GM23338 (cell line): ENCODE measurements around the gene GPR37L1. TPM values are rescaled to one million over a fixed set of nuclear protein-coding genes. Genes with fewer than 3 reads are reported as not detected.

Experiments
- ATAC-seq: fragments of 200-7000 bp; cut with Tn5 transposase; 3 replicates; pipeline ENCODE4 v1.9.1; 2020
- DNase-seq: peaks from one replicate; pipeline ENCODE4 v3.0.0-alpha.2; 2015; ENCODE audit warnings: low spot score
- H2AFZ ChIP-seq: fragments of 200-600 bp; sonication (generic); 2 replicates; pipeline ENCODE4 v1.8.0; 2016; ENCODE audit warnings: antibody characterized with exemption, mild to moderate bottlenecking, moderate library complexity
- H3F3A ChIP-seq: fragments of 200-600 bp; sonication (generic); replicated peaks from 2 replicates; pipeline ENCODE4 v1.8.0; 2017; ENCODE audit warnings: antibody characterized with exemption, mixed run types, low read depth
- H3K27ac ChIP-seq: fragments of 200-600 bp; sonication (generic); 2 replicates; pipeline ENCODE4 v1.6.1; 2016; ENCODE audit warnings: low read depth
- H3K27me3 ChIP-seq: fragments of 200-600 bp; sonication (generic); 2 replicates; pipeline ENCODE4 v1.8.0; 2016; ENCODE audit warnings: mild to moderate bottlenecking, mixed run types, moderate library complexity; ENCODE audit not compliant: insufficient read depth
- H3K36me3 ChIP-seq: fragments of 200-600 bp; sonication (generic); 2 replicates; pipeline ENCODE4 v1.8.0; 2016; ENCODE audit warnings: mild to moderate bottlenecking; ENCODE audit not compliant: insufficient read depth
- H3K4me1 ChIP-seq: fragments of 200-600 bp; sonication (generic); 2 replicates; pipeline ENCODE4 v1.8.0; 2016; ENCODE audit warnings: mild to moderate bottlenecking, moderate library complexity; ENCODE audit not compliant: insufficient read depth
- H3K4me2 ChIP-seq: fragments of 200-600 bp; sonication (generic); 2 replicates; pipeline ENCODE4 v1.7.1; 2017; ENCODE audit warnings: mixed run types
- H3K4me3 ChIP-seq: fragments of 200-600 bp; sonication (generic); 2 replicates; pipeline ENCODE4 v1.6.1; 2016; ENCODE audit warnings: mixed run types
- H3K79me2 ChIP-seq: fragments of 200-600 bp; sonication (generic); replicated peaks from 2 replicates; pipeline ENCODE4 v1.8.0; 2017; ENCODE audit warnings: mild to moderate bottlenecking; ENCODE audit not compliant: insufficient read depth
- H3K9me2 ChIP-seq: fragments of 200-600 bp; sonication (generic); 2 replicates; pipeline ENCODE4 v1.8.0; 2017; ENCODE audit not compliant: insufficient read depth
- H4K20me1 ChIP-seq: fragments of 200-600 bp; sonication (generic); replicated peaks from 2 replicates; pipeline ENCODE4 v1.8.0; 2017; ENCODE audit warnings: mild to moderate bottlenecking; ENCODE audit not compliant: insufficient read depth
- H3K27ac Mint-ChIP-seq: 2 replicates; pipeline ENCODE4 v1.8.0; 2020; ENCODE audit warnings: inconsistent platforms, mild to moderate bottlenecking, moderate library complexity, mixed read lengths
- H3K27me3 Mint-ChIP-seq: 3 replicates; pipeline ENCODE4 v1.8.0; 2022; ENCODE audit warnings: low read depth, mild to moderate bottlenecking, moderate library complexity, mixed read lengths, inconsistent platforms; ENCODE audit not compliant: insufficient read depth, poor library complexity
- H3K36me3 Mint-ChIP-seq: 3 replicates; pipeline ENCODE4 v1.8.0; 2021; ENCODE audit warnings: low read depth, mild to moderate bottlenecking, inconsistent platforms, moderate library complexity, mixed read lengths
- H3K4me1 Mint-ChIP-seq: 3 replicates; pipeline ENCODE4 v1.8.0; 2020; ENCODE audit warnings: mild to moderate bottlenecking, inconsistent platforms, mixed read lengths
- H3K4me3 Mint-ChIP-seq: 3 replicates; pipeline ENCODE4 v1.8.0; 2021; ENCODE audit warnings: moderate library complexity, mild to moderate bottlenecking, inconsistent platforms, mixed read lengths
- H3K9me3 Mint-ChIP-seq: 3 replicates; pipeline ENCODE4 v1.8.0; 2020; ENCODE audit warnings: moderate library complexity, mild to moderate bottlenecking, inconsistent platforms, mixed read lengths
- CREB1 ChIP-seq: fragments of 250-450 bp; sonication (Bioruptor Pico); IDR thresholded peaks from 2 replicates; pipeline ENCODE4 v1.5.0; 2020; ENCODE audit warnings: low read depth, mild to moderate bottlenecking, moderate library complexity
- CTCF ChIP-seq, 2 experiments: fragments of 200-600 bp in 1 of 2; sonication (generic) in 1 of 2; conservative IDR thresholded peaks; 2 replicates each; pipeline versions ENCODE4 v1.5.1 to v1.6.1; 2016 to 2017; ENCODE audit warnings: antibody characterized with exemption in 2 of 2, low read depth in 2 of 2, mild to moderate bottlenecking in 2 of 2, moderate library complexity in 1 of 2
- EZH2 ChIP-seq: fragments of 200-600 bp; sonication (generic); IDR thresholded peaks from one replicate; pipeline ENCODE4 v1.8.0; 2017; ENCODE audit warnings: antibody characterized with exemption, mild to moderate bottlenecking, low read depth; ENCODE audit not compliant: unreplicated experiment
- EZH2phosphoT487 ChIP-seq: fragments of 200-600 bp; sonication (generic); IDR thresholded peaks from one replicate; pipeline ENCODE4 v1.8.1; 2018; ENCODE audit warnings: antibody characterized with exemption; ENCODE audit not compliant: unreplicated experiment
- JUNB ChIP-seq: IDR thresholded peaks from one replicate; pipeline ENCODE4 v1.6.1; 2016; ENCODE audit warnings: antibody characterized with exemption; ENCODE audit not compliant: unreplicated experiment
- POLR2AphosphoS5 ChIP-seq: IDR thresholded peaks from 2 replicates; pipeline ENCODE4 v1.6.1; 2016; ENCODE audit warnings: antibody characterized with exemption, low read depth
- STAT1 ChIP-seq: IDR thresholded peaks from one replicate; pipeline ENCODE4 v1.6.1; 2016; ENCODE audit warnings: antibody characterized with exemption; ENCODE audit not compliant: unreplicated experiment
- ZNF114 ChIP-seq: fragments of 250-450 bp; sonication (Bioruptor Pico); IDR thresholded peaks from 2 replicates; pipeline ENCODE4 v1.5.0; 2020; ENCODE audit warnings: mild to moderate bottlenecking, moderate library complexity
- ZNF331 ChIP-seq: fragments of 250-450 bp; sonication (Bioruptor Pico); IDR thresholded peaks from 2 replicates; pipeline ENCODE4 v1.5.0; 2020; ENCODE audit warnings: low read depth, mild to moderate bottlenecking, moderate library complexity
- ZNF462 ChIP-seq: fragments of 250-450 bp; sonication (Bioruptor Pico); IDR thresholded peaks from 2 replicates; pipeline ENCODE4 v1.5.0; 2020; ENCODE audit warnings: mild to moderate bottlenecking, moderate library complexity
- polyA plus RNA-seq: library from polyadenylated mRNA; unstranded; fragments of >200 nt; fragmentation: Nextera tagmentation; extraction: Ambion mirVana; gene quantifications from 2 replicates; pipeline ENCODE4 v1.2.1, GENCODE V29; 2016
- total RNA-seq: library from RNA; depleted of rRNA; stranded (reverse); fragments of >200 nt; shearing (Covaris generic); gene quantifications from 2 replicates; pipeline ENCODE4 v1.2.3, GENCODE V29; 2014
- TF ChIP-seq, protein P1 (sequence below): IDR thresholded peaks from one replicate; pipeline ENCODE4 v1.6.1; 2018; ENCODE audit warnings: antibody characterized with exemption; ENCODE audit not compliant: unreplicated experiment

GPR37L1 gene
- total and polyA plus RNA-seq, 2 experiments from 2014 or later, result 0.08 to 0.21 TPM

- peak overlapping the region; percentile 91 for H3K27ac Mint-ChIP-seq
- H2AFZ ChIP-seq, result peak overlapping the region; percentile 81; the same call in 1 of the 2 replicates
- 0 out of 2 replicates have a peak, but pooled peaks cover 5% of the 10 kb centered on the region for H3F3A ChIP-seq
- H3K27me3 ChIP-seq, result 0 out of 2 replicates have a peak, but pooled peaks cover 7% of the 10 kb centered on the region
- DNase-seq, result no peak
- H3K4me1 Mint-ChIP-seq, result peaks cover 20% of the 10 kb centered on the region
- H3K36me3 ChIP-seq, result no peaks in the 10 kb centered on the region
- peaks cover 1% of the 10 kb centered on the region; the same call in 1 of the 3 replicates for H3K36me3 Mint-ChIP-seq
- no peak overlapping the region for H3K27ac ChIP-seq
- no peaks in the 10 kb centered on the region; the same call in 1 of the 2 replicates for H4K20me1 ChIP-seq
- peak; percentile 15 for ATAC-seq
- H3K9me3 Mint-ChIP-seq, result no peaks in the 10 kb centered on the region
- peak overlapping the region; percentile 93 for H3K4me3 ChIP-seq
- peaks cover 15% of the 10 kb centered on the region for H3K4me1 ChIP-seq
- H3K4me2 ChIP-seq, result peak overlapping the region; percentile 98
- H3K79me2 ChIP-seq, result peaks cover 56% of the 10 kb centered on the region
- H3K27me3 Mint-ChIP-seq, result peaks cover 9% of the 10 kb centered on the region
- H3K4me3 Mint-ChIP-seq, result peak overlapping the region; percentile 92
- TF ChIP-seq POLR2AphosphoS5, result no peak
- no peak for TF ChIP-seq JUNB
- TF ChIP-seq STAT1, result no peak
- TF ChIP-seq ZNF331 (CRISPR knock-in tag), result no peak
- no peak for TF ChIP-seq EZH2
- TF ChIP-seq, protein P1, sequence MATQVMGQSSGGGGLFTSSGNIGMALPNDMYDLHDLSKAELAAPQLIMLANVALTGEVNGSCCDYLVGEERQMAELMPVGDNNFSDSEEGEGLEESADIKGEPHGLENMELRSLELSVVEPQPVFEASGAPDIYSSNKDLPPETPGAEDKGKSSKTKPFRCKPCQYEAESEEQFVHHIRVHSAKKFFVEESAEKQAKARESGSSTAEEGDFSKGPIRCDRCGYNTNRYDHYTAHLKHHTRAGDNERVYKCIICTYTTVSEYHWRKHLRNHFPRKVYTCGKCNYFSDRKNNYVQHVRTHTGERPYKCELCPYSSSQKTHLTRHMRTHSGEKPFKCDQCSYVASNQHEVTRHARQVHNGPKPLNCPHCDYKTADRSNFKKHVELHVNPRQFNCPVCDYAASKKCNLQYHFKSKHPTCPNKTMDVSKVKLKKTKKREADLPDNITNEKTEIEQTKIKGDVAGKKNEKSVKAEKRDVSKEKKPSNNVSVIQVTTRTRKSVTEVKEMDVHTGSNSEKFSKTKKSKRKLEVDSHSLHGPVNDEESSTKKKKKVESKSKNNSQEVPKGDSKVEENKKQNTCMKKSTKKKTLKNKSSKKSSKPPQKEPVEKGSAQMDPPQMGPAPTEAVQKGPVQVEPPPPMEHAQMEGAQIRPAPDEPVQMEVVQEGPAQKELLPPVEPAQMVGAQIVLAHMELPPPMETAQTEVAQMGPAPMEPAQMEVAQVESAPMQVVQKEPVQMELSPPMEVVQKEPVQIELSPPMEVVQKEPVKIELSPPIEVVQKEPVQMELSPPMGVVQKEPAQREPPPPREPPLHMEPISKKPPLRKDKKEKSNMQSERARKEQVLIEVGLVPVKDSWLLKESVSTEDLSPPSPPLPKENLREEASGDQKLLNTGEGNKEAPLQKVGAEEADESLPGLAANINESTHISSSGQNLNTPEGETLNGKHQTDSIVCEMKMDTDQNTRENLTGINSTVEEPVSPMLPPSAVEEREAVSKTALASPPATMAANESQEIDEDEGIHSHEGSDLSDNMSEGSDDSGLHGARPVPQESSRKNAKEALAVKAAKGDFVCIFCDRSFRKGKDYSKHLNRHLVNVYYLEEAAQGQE, result no peak
- TF ChIP-seq ZNF114 (CRISPR knock-in tag), result no peak
- no peak for TF ChIP-seq CTCF (conservative IDR thresholded peaks at IDR 0.05; ENCODE audit: low read depth in 2 of 2)
- no peak for TF ChIP-seq ZNF462 (CRISPR knock-in tag)
- no peak for TF ChIP-seq CREB1 (CRISPR knock-in tag)
- no peak for TF ChIP-seq EZH2phosphoT487
- H3K9me2 ChIP-seq, result no peaks in the 10 kb centered on the region
Observed at GRCh38 chr1:202143011-202143767, 20.5 kb downstream of the GPR37L1 start.
